A549 treated with AZD9567 at 1 μM for 4 hours (cell line): ENCODE data around the gene TAF1L. TPM values are rescaled to one million over a fixed set of nuclear protein-coding genes. Genes with fewer than 3 reads are reported as not detected.

Source experiments
- total RNA-seq: library from RNA; stranded (reverse); fragments of 200-300 nt; extraction: Qiagen RNA extraction; gene quantifications from 5 replicates; pipeline ENCODE4 v1.2.3, GENCODE V29; 2022; ENCODE audit not compliant: insufficient read depth

The TAF1L gene, protein sequence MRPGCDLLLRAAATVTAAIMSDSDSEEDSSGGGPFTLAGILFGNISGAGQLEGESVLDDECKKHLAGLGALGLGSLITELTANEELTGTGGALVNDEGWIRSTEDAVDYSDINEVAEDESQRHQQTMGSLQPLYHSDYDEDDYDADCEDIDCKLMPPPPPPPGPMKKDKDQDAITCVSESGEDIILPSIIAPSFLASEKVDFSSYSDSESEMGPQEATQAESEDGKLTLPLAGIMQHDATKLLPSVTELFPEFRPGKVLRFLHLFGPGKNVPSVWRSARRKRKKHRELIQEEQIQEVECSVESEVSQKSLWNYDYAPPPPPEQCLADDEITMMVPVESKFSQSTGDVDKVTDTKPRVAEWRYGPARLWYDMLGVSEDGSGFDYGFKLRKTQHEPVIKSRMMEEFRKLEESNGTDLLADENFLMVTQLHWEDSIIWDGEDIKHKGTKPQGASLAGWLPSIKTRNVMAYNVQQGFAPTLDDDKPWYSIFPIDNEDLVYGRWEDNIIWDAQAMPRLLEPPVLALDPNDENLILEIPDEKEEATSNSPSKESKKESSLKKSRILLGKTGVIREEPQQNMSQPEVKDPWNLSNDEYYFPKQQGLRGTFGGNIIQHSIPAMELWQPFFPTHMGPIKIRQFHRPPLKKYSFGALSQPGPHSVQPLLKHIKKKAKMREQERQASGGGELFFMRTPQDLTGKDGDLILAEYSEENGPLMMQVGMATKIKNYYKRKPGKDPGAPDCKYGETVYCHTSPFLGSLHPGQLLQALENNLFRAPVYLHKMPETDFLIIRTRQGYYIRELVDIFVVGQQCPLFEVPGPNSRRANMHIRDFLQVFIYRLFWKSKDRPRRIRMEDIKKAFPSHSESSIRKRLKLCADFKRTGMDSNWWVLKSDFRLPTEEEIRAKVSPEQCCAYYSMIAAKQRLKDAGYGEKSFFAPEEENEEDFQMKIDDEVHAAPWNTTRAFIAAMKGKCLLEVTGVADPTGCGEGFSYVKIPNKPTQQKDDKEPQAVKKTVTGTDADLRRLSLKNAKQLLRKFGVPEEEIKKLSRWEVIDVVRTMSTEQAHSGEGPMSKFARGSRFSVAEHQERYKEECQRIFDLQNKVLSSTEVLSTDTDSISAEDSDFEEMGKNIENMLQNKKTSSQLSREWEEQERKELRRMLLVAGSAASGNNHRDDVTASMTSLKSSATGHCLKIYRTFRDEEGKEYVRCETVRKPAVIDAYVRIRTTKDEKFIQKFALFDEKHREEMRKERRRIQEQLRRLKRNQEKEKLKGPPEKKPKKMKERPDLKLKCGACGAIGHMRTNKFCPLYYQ (N-terminal part only)
- total RNA-seq = 0.01 TPM in 1 of 5 replicates, not detected in the others

DNA sequence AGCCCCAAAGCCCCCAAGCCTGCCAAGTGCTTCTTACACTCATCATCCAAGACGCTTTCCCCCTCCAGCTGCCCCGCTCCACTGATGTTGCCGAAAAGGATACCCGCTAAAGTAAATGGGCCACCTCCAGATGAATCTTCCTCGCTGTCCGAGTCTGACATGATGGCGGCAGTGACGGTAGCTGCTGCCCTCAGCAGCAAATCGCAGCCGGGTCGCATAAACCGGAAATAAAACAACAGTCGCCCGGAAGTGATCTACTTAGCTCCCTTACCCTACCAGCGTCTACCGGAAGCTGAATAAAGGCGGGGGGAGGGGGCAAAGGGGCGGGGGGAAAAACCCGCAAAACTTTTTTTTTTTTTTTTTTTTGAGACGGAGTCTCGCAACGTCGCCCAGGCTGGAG, at the start of gene TAF1L:
Gene TAF1L (minus strand): TSS at position 308 of the 400 bp plus-strand sequence. CDS start 90 bp downstream, at position 218.

Other genes starting within 250 kb of the TAF1L start
- 2.0 to 3.1 TPM (median 2.4 TPM) in 5 replicates for gene RIGI, start 109.5 kb downstream of the TAF1L start, total RNA-seq
- 2.1 to 15.7 TPM (median 14.0 TPM) in 5 replicates for gene SMIM27, start 83.3 kb downstream of the TAF1L start, total RNA-seq
- gene TOPORS, start 83.1 kb downstream of the TAF1L start, total RNA-seq = 11.9 to 17.4 TPM (median 13.0 TPM) in 5 replicates
- gene NDUFB6, start 62.5 kb downstream of the TAF1L start, total RNA-seq = 69.1 to 111 TPM (median 111 TPM) in 5 replicates
- gene TMEM215, start 147.9 kb upstream of the TAF1L start, total RNA-seq = not detected in 5 replicates